A549 (cell line): ENCODE measurements around the gene APOC3. TPM values are rescaled to one million over a fixed set of nuclear protein-coding genes. Genes with fewer than 3 reads are reported as not detected.

Source experiments
- ATAC-seq, 2 experiments: fragments of 200-7000 bp in 1 of 2; fragments of >200 bp in 1 of 2; cut with Nextera tagmentation in 1 of 2; cut with Tn5 transposase in 1 of 2; 3 replicates each; pipeline versions ENCODE4 v1.8.0 to v1.9.1; 2018 to 2020; ENCODE audit warnings: mild to moderate bottlenecking in 1 of 2, moderate library complexity in 1 of 2
- CTCF ChIA-PET: fragments of 300-600 bp; sonication (Branson Sonifier 250); formaldehyde crosslinking; extraction: SDS; loops from one replicate; lab custom pipeline; 2021; ENCODE audit warnings: antibody characterized with exemption, inconsistent platforms; lab: Yijun Ruan, JAX
- POLR2A ChIA-PET: fragments of 350-600 bp; formaldehyde crosslinking; extraction: SDS; loops from one replicate; lab custom pipeline; 2021; ENCODE audit warnings: antibody characterized with exemption, inconsistent platforms; lab: Yijun Ruan, JAX
- DNase-seq, 2 experiments: peaks; one replicate each; pipeline versions ENCODE4 v3.0.0 to v3.0.0-alpha.2; 2011 to 2016; ENCODE audit warnings: low read depth in 1 of 2, low spot score in 1 of 2
- FAIRE-seq: peaks from 2 replicates; lab custom pipeline; 2011; peaks lifted over from hg19 to GRCh38; lab: Jason Lieb, UNC
- H3K27ac ChIP-seq, 2 experiments: fragments of >200 bp; sonication (Bioruptor Twin); formaldehyde crosslinking; 3 replicates each; pipeline ENCODE4 v1.5.1; 2016 to 2017
- H3K4me1 ChIP-seq: fragments of >200 bp; sonication (Bioruptor Twin); formaldehyde crosslinking; 3 replicates; pipeline ENCODE4 v1.6.1; 2016
- H3K4me2 ChIP-seq: fragments of >200 bp; sonication (Bioruptor Twin); formaldehyde crosslinking; 3 replicates; pipeline ENCODE4 v1.6.1; 2016
- H3K4me3 ChIP-seq: fragments of >200 bp; sonication (Bioruptor Twin); formaldehyde crosslinking; 3 replicates; pipeline ENCODE4 v1.5.1; 2016
- H3K9me3 ChIP-seq: fragments of >200 bp; sonication (Bioruptor Twin); formaldehyde crosslinking; 3 replicates; pipeline ENCODE4 v1.6.1; 2016
- BCL3 ChIP-seq: fragments of >200 bp; sonication (Bioruptor Twin); formaldehyde crosslinking; IDR thresholded peaks from 3 replicates; pipeline ENCODE4 v1.6.1; 2016
- CBX8 ChIP-seq: fragments of 200-600 bp; sonication (generic); IDR thresholded peaks from 2 replicates; pipeline ENCODE4 v1.6.1; 2016
- CHD4 ChIP-seq: fragments of 200-600 bp; sonication (generic); IDR thresholded peaks from 2 replicates; pipeline ENCODE4 v1.6.1; 2016; ENCODE audit warnings: antibody characterized with exemption, mild to moderate bottlenecking, borderline replicate concordance
- CTCF ChIP-seq: fragments of >200 bp; sonication (Bioruptor Twin); formaldehyde crosslinking; IDR thresholded peaks from 3 replicates; pipeline ENCODE4 v1.5.1; 2016
- EHMT2 ChIP-seq: fragments of 200-600 bp; sonication (generic); IDR thresholded peaks from 2 replicates; pipeline ENCODE4 v1.6.1; 2016; ENCODE audit warnings: antibody characterized with exemption, low read depth, mild to moderate bottlenecking, moderate library complexity
- EP300 ChIP-seq, 2 experiments: fragments of >200 bp; sonication (Bioruptor Twin); formaldehyde crosslinking; IDR thresholded peaks; 2 replicates in 1 of 2; 3 replicates in 1 of 2; pipeline ENCODE4 v1.6.1; 2016 to 2017
- ESRRA ChIP-seq: fragments of 150-350 bp; IDR thresholded peaks from 2 replicates; pipeline ENCODE4 v1.6.1; 2014; ENCODE audit warnings: mild to moderate bottlenecking, low read length, borderline replicate concordance
- FOXS1 ChIP-seq: fragments of 250-450 bp; sonication (Bioruptor Pico); IDR thresholded peaks from 2 replicates; pipeline ENCODE4 v1.5.0; 2020; ENCODE audit warnings: mild to moderate bottlenecking, moderate library complexity
- HDAC2 ChIP-seq: fragments of 200-600 bp; sonication (generic); IDR thresholded peaks from 2 replicates; pipeline ENCODE4 v1.6.1; 2016
- HOXA7 ChIP-seq: fragments of 250-450 bp; sonication (Bioruptor Pico); IDR thresholded peaks from 2 replicates; pipeline ENCODE4 v1.5.0; 2020; ENCODE audit warnings: mild to moderate bottlenecking, moderate library complexity
- HOXB13 ChIP-seq: fragments of 250-450 bp; sonication (Bioruptor Pico); IDR thresholded peaks from 2 replicates; pipeline ENCODE4 v1.5.0; 2020; ENCODE audit warnings: low read depth, mild to moderate bottlenecking, moderate library complexity
- JUNB ChIP-seq: fragments of >200 bp; sonication (Bioruptor Twin); formaldehyde crosslinking; IDR thresholded peaks from 2 replicates; pipeline ENCODE4 v1.6.1; 2016
- KDM5A ChIP-seq: fragments of 200-600 bp; sonication (generic); IDR thresholded peaks from 2 replicates; pipeline ENCODE4 v1.6.1; 2016; ENCODE audit warnings: antibody characterized with exemption, mild to moderate bottlenecking
- MYC ChIP-seq: IDR thresholded peaks from 2 replicates; pipeline ENCODE4 v1.6.1; 2012; ENCODE audit warnings: mild to moderate bottlenecking, inconsistent platforms, low read length, improper control_type of control experiment, borderline replicate concordance
- NFE2L2 ChIP-seq: fragments of 150-350 bp; conservative IDR thresholded peaks from 2 replicates; pipeline ENCODE4 v1.6.1; 2014; ENCODE audit warnings: low read length
- PHF8 ChIP-seq: fragments of 200-600 bp; sonication (generic); IDR thresholded peaks from 2 replicates; pipeline ENCODE4 v1.6.1; 2016; ENCODE audit warnings: low read depth, mild to moderate bottlenecking, antibody characterized with exemption, moderate library complexity, borderline replicate concordance
- POLR2A ChIP-seq: IDR thresholded peaks from 2 replicates; pipeline ENCODE4 v1.6.1; 2012; ENCODE audit warnings: mild to moderate bottlenecking, low read length
- REST ChIP-seq: fragments of 200-600 bp; sonication (generic); IDR thresholded peaks from 2 replicates; pipeline ENCODE4 v1.6.1; 2016; ENCODE audit warnings: antibody characterized with exemption, mild to moderate bottlenecking, moderate library complexity
- RFX5 ChIP-seq: fragments of 450-650 bp; IDR thresholded peaks from 2 replicates; pipeline ENCODE4 v1.7.1; 2014; ENCODE audit warnings: antibody characterized with exemption, mild to moderate bottlenecking, moderate library complexity
- SMC3 ChIP-seq: fragments of >200 bp; sonication (Bioruptor Twin); formaldehyde crosslinking; IDR thresholded peaks from 3 replicates; pipeline ENCODE4 v1.6.1; 2018; ENCODE audit warnings: inconsistent platforms
- WGBS: methylation state at CpG from one replicate; pipeline ENCODE4 v1.1.6; 2017; ENCODE audit errors: missing lambda C conversion rate; 5-methylcytosine and 5-hydroxymethylcytosine counted together
- polyA plus RNA-seq, 4 experiments: library from polyadenylated mRNA; depleted of rRNA in 3 of 4; stranded (reverse); fragments of >200 nt; fragmentation: RNase III in 1 of 4; extraction: RNeasy Plus Mini Kit Qiagen cat#74134 plus additional on column Dnase treatment in 1 of 4; gene quantifications; 2 replicates in 3 of 4; 3 replicates in 1 of 4; pipeline ENCODE4 v1.2.3, GENCODE V29; 2011 to 2017
- TF ChIP-seq, protein P1 (sequence below): fragments of 450-650 bp; IDR thresholded peaks from 2 replicates; pipeline ENCODE4 v1.6.1; 2014; ENCODE audit warnings: antibody characterized with exemption

Gene APOC3
- polyA plus RNA-seq, 2 of the 4 experiments (the other 2 are of a cell fraction): not detected

- Histone ChIP-seq H3K4me2 (no peak overlapping the region), H3K9me3 (no peaks in the 10 kb centered on the region)
- no peak for DNase-seq
- WGBS: 87% methylated on average over 2 of the region's 2 CpGs
- ChIA-PET CTCF (interaction anchor here (1.3 to 1.4 kb wide), 2 partner anchors 23 to 67 kb away, joined by 3 read pairs; no protein-coding TSS in a partner anchor), POLR2A (no interaction called here)
- FAIRE-seq: no peak
- no peak for ATAC-seq
- TF ChIP-seq HDAC2 (no peak), RFX5 (no peak), ESRRA (no peak)
- TF ChIP-seq, protein P1, sequence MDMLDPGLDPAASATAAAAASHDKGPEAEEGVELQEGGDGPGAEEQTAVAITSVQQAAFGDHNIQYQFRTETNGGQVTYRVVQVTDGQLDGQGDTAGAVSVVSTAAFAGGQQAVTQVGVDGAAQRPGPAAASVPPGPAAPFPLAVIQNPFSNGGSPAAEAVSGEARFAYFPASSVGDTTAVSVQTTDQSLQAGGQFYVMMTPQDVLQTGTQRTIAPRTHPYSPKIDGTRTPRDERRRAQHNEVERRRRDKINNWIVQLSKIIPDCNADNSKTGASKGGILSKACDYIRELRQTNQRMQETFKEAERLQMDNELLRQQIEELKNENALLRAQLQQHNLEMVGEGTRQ: no peak
- TF ChIP-seq, all 56 proteins: peak for 0
- Histone ChIP-seq H3K27ac (no peak overlapping the region), H3K4me3 (no peak overlapping the region), H3K4me1 (0 out of 3 replicates have a peak, but pooled peaks cover 5% of the 10 kb centered on the region)
Measured at GRCh38 chr11:116857316-116857715, 27.6 kb downstream of the APOC3 start.

GRCh38 chr11:116857936-116858335, 28.2 kb downstream of the APOC3 start:
- H3K4me1 ChIP-seq: 0 out of 3 replicates have a peak, but pooled peaks cover 4% of the 10 kb centered on the region
- no peak overlapping the region for H3K27ac ChIP-seq
- TF ChIP-seq HOXA7: no peak
- DNase-seq (no peak), ATAC-seq (no peak), FAIRE-seq (no peak)
- CTCF ChIA-PET: interaction anchor here (1.2 to 1.4 kb wide), 3 partner anchors 10 to 115 kb away, joined by 3 read pairs; no protein-coding TSS in a partner anchor
- no peak overlapping the region for H3K4me2 ChIP-seq
- H3K9me3 ChIP-seq: no peaks in the 10 kb centered on the region
- POLR2A ChIA-PET: no interaction called here
- no peak overlapping the region for H3K4me3 ChIP-seq
- 90% methylated on average over 5 of the region's 7 CpGs for WGBS

- no peak for TF ChIP-seq NFE2L2
- TF ChIP-seq EHMT2: no peak
- no peak for TF ChIP-seq KDM5A
- no peak for TF ChIP-seq HOXB13
- no peak for TF ChIP-seq FOXS1 (CRISPR knock-in tag)
- TF ChIP-seq REST: no peak
- no peak for TF ChIP-seq CHD4
- no peak for TF ChIP-seq HDAC2
- TF ChIP-seq SMC3: no peak
- TF ChIP-seq, all 56 proteins: peak for 0
- no peaks in the 10 kb centered on the region for H3K9me3 ChIP-seq
- ATAC-seq (no peak; a peak in 1 of 6 replicates), DNase-seq (no peak), FAIRE-seq (no peak)
- ChIA-PET CTCF (interaction anchor here (0.7 to 1.4 kb wide), 4 partner anchors 12 to 116 kb away, joined by 3 to 4 read pairs (median 4); no protein-coding TSS in a partner anchor), POLR2A (no interaction called here)
- H3K4me2 ChIP-seq: no peak overlapping the region
- H3K27ac ChIP-seq: no peak overlapping the region
- H3K4me3 ChIP-seq: no peak overlapping the region
- 94% methylated on average over 5 of the region's 8 CpGs for WGBS
- no peaks in the 10 kb centered on the region for H3K4me1 ChIP-seq
Measured at GRCh38 chr11:116859175-116859574, 29.5 kb downstream of the APOC3 start.

GRCh38 chr11:116860303-116860702, 30.6 kb downstream of the APOC3 start:
- ChIA-PET POLR2A (no interaction called here), CTCF (interaction anchor here (1.0 to 1.4 kb wide), 3 partner anchors 23 to 69 kb away, joined by 4 to 5 read pairs (median 4); partner anchors contain the start of gene APOA5)
- no peak overlapping the region for H3K4me3 ChIP-seq
- DNase-seq (no peak), FAIRE-seq (no peak)
- no peak for TF ChIP-seq MYC
- TF ChIP-seq EP300 (IDR thresholded peaks at IDR 0.05): no peak
- TF ChIP-seq ESRRA: no peak
- TF ChIP-seq JUNB: no peak
- TF ChIP-seq POLR2A: no peak
- TF ChIP-seq CBX8: no peak
- no peak for TF ChIP-seq HOXA7
- TF ChIP-seq PHF8: no peak
- TF ChIP-seq CTCF: no peak
- no peak for TF ChIP-seq BCL3
- TF ChIP-seq, all 56 proteins: peak for 0
- 93% methylated on average over 6 of the region's 6 CpGs for WGBS
- Histone ChIP-seq H3K4me2 (no peak overlapping the region), H3K9me3 (no peaks in the 10 kb centered on the region), H3K4me1 (no peaks in the 10 kb centered on the region), H3K27ac (no peak overlapping the region)
- no peak for ATAC-seq
